Suprapubic skin (tissue), 4 donors: ENCODE measurements around the gene GALNT18.

Experiments
- CTCF ChIP-seq, 2 donors: fragments of 200-600 bp in 1 of 2; fragments of 450-650 bp in 1 of 2; sonication (generic) in 1 of 2; IDR thresholded peaks; one replicate each; pipeline ENCODE4 v1.5.1; 2016 to 2019; ENCODE audit warnings: antibody characterized with exemption in 2 of 2, mild to moderate bottlenecking in 1 of 2, moderate library complexity in 1 of 2
- EP300 ChIP-seq: sonication (generic); formaldehyde crosslinking; IDR thresholded peaks from one replicate; pipeline ENCODE4 v1.6.1; 2017; ENCODE audit warnings: antibody characterized with exemption
- POLR2A ChIP-seq, 2 donors: fragments of 450-650 bp; IDR thresholded peaks; one replicate each; pipeline ENCODE4 v1.6.1; 2017; ENCODE audit warnings: antibody characterized with exemption in 2 of 2, mild to moderate bottlenecking in 2 of 2, moderate library complexity in 2 of 2
- POLR2AphosphoS5 ChIP-seq, 3 donors: sonication (generic); formaldehyde crosslinking; IDR thresholded peaks; one replicate each; pipeline ENCODE4 v1.6.1; 2017; ENCODE audit warnings: antibody characterized with exemption in 3 of 3

- no peak for TF ChIP-seq POLR2A (IDR thresholded peaks at IDR 0.05)
- no peak for TF ChIP-seq POLR2AphosphoS5 (IDR thresholded peaks at IDR 0.05)
- no peak for TF ChIP-seq CTCF (IDR thresholded peaks at IDR 0.05)
- TF ChIP-seq EP300, result no peak
Measured at GRCh38 chr11:11600288-11600687, 21.5 kb downstream of the GALNT18 start.
